Activated naive CD8-positive, alpha-beta T cell treated with anti-CD3 and anti-CD28 coated beads for 36 hours (primary cell): Measurements from ENCODE around the gene TGM5. TPM values are rescaled to one million over a fixed set of nuclear protein-coding genes. Genes with fewer than 3 reads are reported as not detected.
"Not testable (repeated sequence)": the region's sequence is repeated elsewhere in the genome, so short reads cannot be mapped to it uniquely, and the experiment has no call there.

ENCODE experiments used
- DNase-seq: peaks from one replicate; pipeline ENCODE4 v3.0.0; 2021
- H3K27ac Mint-ChIP-seq: one replicate; pipeline ENCODE4 v1.8.0; 2022; ENCODE audit warnings: mild to moderate bottlenecking, moderate library complexity, mixed read lengths
- H3K27me3 Mint-ChIP-seq: one replicate; pipeline ENCODE4 v1.8.0; 2022; ENCODE audit warnings: mild to moderate bottlenecking, mixed read lengths
- H3K36me3 Mint-ChIP-seq: one replicate; pipeline ENCODE4 v1.8.0; 2021; ENCODE audit warnings: mild to moderate bottlenecking, mixed read lengths
- H3K4me1 Mint-ChIP-seq: one replicate; pipeline ENCODE4 v1.8.0; 2021; ENCODE audit warnings: mixed read lengths
- H3K4me3 Mint-ChIP-seq: one replicate; pipeline ENCODE4 v1.8.0; 2022; ENCODE audit warnings: mild to moderate bottlenecking, moderate library complexity, mixed read lengths
- H3K9me3 Mint-ChIP-seq: one replicate; pipeline ENCODE4 v1.8.0; 2022; ENCODE audit warnings: mixed read lengths
- total RNA-seq, 2 experiments: library from RNA; stranded (reverse); gene quantifications; one replicate each; pipeline ENCODE4 v1.2.3, GENCODE V29; 2021

Gene TGM5
- total RNA-seq = under 1 TPM; 0.16 to 0.38 TPM

GRCh38 chr15:43266834-43267233 lies at the start of gene TGM5:
Gene TGM5, minus strand, starts transcription at chr15:43266928. Its CDS starts 79 bp downstream, at chr15:43266849.
- DNase-seq = no peak
- H3K4me3 Mint-ChIP-seq = no peak within 1 kb of the TSS
- H3K9me3 Mint-ChIP-seq = peaks cover under 1% of the 10 kb centered on the region
- peaks cover 3% of the 10 kb centered on the region for H3K4me1 Mint-ChIP-seq
- H3K27me3 Mint-ChIP-seq = peaks cover 15% of the 10 kb centered on the region
- H3K36me3 Mint-ChIP-seq = no peaks in the 10 kb centered on the region
- H3K27ac Mint-ChIP-seq = no peak within 1 kb of the TSS

DNA sequence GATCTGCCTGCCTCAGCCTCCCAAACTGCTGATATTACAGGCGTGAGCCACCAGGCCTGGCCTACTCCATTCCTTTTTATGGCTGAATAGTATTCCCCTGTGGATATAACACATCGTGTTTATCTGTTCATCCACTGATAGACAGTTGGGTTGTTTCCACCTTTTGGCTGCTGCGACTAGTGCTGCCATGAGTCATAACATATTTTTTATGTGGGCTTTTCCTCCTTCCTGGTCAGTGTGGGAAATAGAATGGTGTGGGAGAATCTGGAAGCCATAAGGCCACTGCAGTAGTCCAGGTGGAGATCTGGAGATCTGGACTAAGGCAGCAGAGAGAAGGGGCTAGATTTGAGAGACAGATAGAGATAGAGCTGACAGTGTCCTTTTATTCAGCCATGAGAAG lies 47.4 kb upstream of the TGM5 start:
- Mint-ChIP-seq H3K36me3 (no peaks in the 10 kb centered on the region), H3K27ac (no peak overlapping the region), H3K9me3 (no peaks in the 10 kb centered on the region), H3K4me3 (no peak overlapping the region), H3K4me1 (no peaks in the 10 kb centered on the region), H3K27me3 (peaks cover 18% of the 10 kb centered on the region)
- DNase-seq = no peak

DNA sequence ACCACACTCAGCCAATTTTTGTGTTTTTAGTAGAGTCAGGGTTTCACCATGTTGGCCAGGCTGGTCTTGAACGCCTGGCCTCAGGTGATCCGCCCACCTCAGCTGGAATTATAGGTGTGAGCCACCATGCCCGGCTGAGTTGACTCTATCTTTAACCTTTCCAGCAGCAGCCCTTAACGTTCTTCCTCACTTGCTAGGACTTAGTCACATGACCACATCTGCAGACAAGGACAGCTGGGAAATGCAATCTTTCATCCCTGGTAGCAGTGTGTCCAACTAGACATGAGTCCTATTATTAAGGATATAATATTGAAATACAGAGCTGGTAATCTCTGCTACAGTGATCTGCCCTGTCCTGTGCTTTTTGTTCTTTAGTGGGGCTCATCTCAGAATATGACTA lies 45.6 kb upstream of the TGM5 start:
- no peaks in the 10 kb centered on the region for H3K36me3 Mint-ChIP-seq
- H3K4me1 Mint-ChIP-seq = no peaks in the 10 kb centered on the region
- H3K4me3 Mint-ChIP-seq = no peak overlapping the region
- DNase-seq = no peak
- no peaks in the 10 kb centered on the region for H3K9me3 Mint-ChIP-seq
- no peak overlapping the region for H3K27ac Mint-ChIP-seq
- H3K27me3 Mint-ChIP-seq = peaks cover 24% of the 10 kb centered on the region

- Mint-ChIP-seq H3K27ac (no peak within 1 kb of the TSS), H3K4me1 (no peaks in the 10 kb centered on the region), H3K27me3 (peaks cover 12% of the 10 kb centered on the region), H3K36me3 (no peaks in the 10 kb centered on the region), H3K9me3 (no peaks in the 10 kb centered on the region), H3K4me3 (no peak within 1 kb of the TSS)
- no peak for DNase-seq
Measured at GRCh38 chr15:43302205-43302817, 35.6 kb upstream of the TGM5 start, which contains the start of gene TGM7. Gene TGM7, minus strand, starts transcription at chr15:43302255.

DNA sequence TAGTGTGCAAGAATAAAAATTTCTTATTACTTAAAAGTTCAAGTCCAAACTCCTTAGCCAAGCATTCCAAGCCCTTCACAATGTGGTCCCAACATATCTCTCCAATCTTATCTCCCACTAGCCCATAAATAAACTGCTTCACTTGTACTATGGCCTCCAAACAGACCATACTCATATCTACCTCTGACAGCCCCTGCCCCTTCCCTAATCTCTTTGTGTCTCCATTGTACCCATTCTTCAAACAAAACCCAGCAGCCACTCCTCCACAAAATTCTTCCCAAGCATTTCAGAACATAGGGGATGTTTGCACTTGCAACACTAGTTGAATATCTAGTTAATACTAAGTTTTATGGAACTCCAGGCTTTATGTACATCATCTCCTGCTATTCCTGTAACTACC lies 33.2 kb upstream of the TGM5 start:
- H3K4me1 Mint-ChIP-seq = no peaks in the 10 kb centered on the region
- no peak overlapping the region for H3K4me3 Mint-ChIP-seq
- no peaks in the 10 kb centered on the region for H3K36me3 Mint-ChIP-seq
- no peak overlapping the region for H3K27ac Mint-ChIP-seq
- peaks cover 21% of the 10 kb centered on the region for H3K27me3 Mint-ChIP-seq
- no peak for DNase-seq
- H3K9me3 Mint-ChIP-seq = no peaks in the 10 kb centered on the region

GRCh38 chr15:43299411-43299810 lies 32.7 kb upstream of the TGM5 start:
- H3K9me3 Mint-ChIP-seq = no peaks in the 10 kb centered on the region
- no peak overlapping the region for H3K27ac Mint-ChIP-seq

GRCh38 chr15:43294091-43294706 lies 27.5 kb upstream of the TGM5 start:
- DNase-seq = no peak
- no peak overlapping the region for H3K27ac Mint-ChIP-seq
- no peak overlapping the region for H3K4me3 Mint-ChIP-seq
- H3K27me3 Mint-ChIP-seq = peaks cover 45% of the 10 kb centered on the region
- H3K36me3 Mint-ChIP-seq = no peaks in the 10 kb centered on the region
- peaks cover 5% of the 10 kb centered on the region for H3K4me1 Mint-ChIP-seq
- H3K9me3 Mint-ChIP-seq = no peaks in the 10 kb centered on the region

More at GRCh38 chr15:43299411-43299810, 32.7 kb upstream of the TGM5 start:
- H3K4me3 Mint-ChIP-seq = no peak overlapping the region
- H3K27me3 Mint-ChIP-seq = peaks cover 26% of the 10 kb centered on the region
- H3K36me3 Mint-ChIP-seq = no peaks in the 10 kb centered on the region
- no peaks in the 10 kb centered on the region for H3K4me1 Mint-ChIP-seq
- no peak for DNase-seq

DNA sequence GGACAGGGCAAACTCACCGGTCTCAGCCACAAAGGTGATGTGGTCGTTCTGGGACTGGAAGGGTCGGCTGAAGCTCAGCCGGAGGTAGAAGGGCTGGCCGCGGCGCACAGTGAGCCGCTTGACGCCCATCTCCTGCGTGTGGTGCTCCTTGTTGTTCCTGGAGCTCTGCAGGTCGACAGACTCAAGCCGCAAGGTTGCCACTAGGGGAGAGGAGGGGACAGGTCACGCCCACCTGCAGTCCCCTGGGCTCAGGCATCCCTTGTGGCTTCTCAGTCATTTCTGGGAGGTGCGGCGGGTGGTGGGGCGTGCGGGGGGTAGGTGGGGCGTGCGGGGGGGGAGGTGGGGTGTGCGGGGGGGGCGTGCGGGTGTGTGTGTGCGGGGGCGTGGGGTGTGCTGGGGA lies 26.7 kb upstream of the TGM5 start:
- Mint-ChIP-seq H3K4me3 (no peak overlapping the region), H3K36me3 (no peaks in the 10 kb centered on the region), H3K27me3 (peaks cover 45% of the 10 kb centered on the region), H3K4me1 (peaks cover 5% of the 10 kb centered on the region), H3K9me3 (no peaks in the 10 kb centered on the region), H3K27ac (no peak overlapping the region)
- peak; percentile 14 for DNase-seq

GRCh38 chr15:43292375-43293078 lies 25.8 kb upstream of the TGM5 start:
- Mint-ChIP-seq H3K4me3 (no peak overlapping the region), H3K36me3 (no peaks in the 10 kb centered on the region), H3K27me3 (peaks cover 45% of the 10 kb centered on the region), H3K27ac (no peak overlapping the region), H3K9me3 (no peaks in the 10 kb centered on the region), H3K4me1 (peaks cover 5% of the 10 kb centered on the region)
- DNase-seq = no peak

DNA sequence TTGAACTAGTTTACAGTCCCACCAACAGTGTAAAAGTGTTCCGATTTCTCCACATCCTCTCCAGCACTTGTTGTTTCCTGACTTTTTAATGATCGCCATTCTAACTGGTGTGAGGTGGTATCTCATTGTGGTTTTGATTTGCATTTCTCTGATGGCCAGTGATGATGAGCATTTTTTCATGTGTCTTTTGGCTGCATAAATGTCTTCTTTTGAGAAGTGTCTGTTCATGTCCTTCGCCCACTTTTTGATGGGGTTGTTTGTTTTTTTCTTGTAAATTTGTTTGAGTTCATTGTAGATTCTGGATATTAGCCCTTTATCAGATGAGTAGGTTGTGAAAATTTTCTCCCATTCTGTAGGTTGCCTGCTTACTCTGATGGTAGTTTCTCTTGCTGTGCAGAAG lies 22.9 kb upstream of the TGM5 start:
- DNase-seq, H3K36me3 Mint-ChIP-seq, H3K27ac Mint-ChIP-seq, H3K4me3 Mint-ChIP-seq, H3K9me3 Mint-ChIP-seq, H3K4me1 Mint-ChIP-seq: not testable (repeated sequence)
- H3K27me3 Mint-ChIP-seq = peaks cover 26% of the 10 kb centered on the region

- no peak overlapping the region for H3K27ac Mint-ChIP-seq
- no peaks in the 10 kb centered on the region for H3K4me1 Mint-ChIP-seq
- H3K4me3 Mint-ChIP-seq = no peak overlapping the region
- peaks cover 5% of the 10 kb centered on the region for H3K27me3 Mint-ChIP-seq
- no peaks in the 10 kb centered on the region for H3K36me3 Mint-ChIP-seq
- H3K9me3 Mint-ChIP-seq = no peaks in the 10 kb centered on the region
- DNase-seq = no peak
Measured at GRCh38 chr15:43287254-43287653, 20.5 kb upstream of the TGM5 start.

GRCh38 chr15:43286074-43286473 lies 19.3 kb upstream of the TGM5 start:
- Mint-ChIP-seq H3K36me3 (no peaks in the 10 kb centered on the region), H3K4me1 (no peaks in the 10 kb centered on the region), H3K4me3 (no peak overlapping the region), H3K27me3 (no peaks in the 10 kb centered on the region), H3K9me3 (no peaks in the 10 kb centered on the region), H3K27ac (no peak overlapping the region)
- no peak for DNase-seq

DNA sequence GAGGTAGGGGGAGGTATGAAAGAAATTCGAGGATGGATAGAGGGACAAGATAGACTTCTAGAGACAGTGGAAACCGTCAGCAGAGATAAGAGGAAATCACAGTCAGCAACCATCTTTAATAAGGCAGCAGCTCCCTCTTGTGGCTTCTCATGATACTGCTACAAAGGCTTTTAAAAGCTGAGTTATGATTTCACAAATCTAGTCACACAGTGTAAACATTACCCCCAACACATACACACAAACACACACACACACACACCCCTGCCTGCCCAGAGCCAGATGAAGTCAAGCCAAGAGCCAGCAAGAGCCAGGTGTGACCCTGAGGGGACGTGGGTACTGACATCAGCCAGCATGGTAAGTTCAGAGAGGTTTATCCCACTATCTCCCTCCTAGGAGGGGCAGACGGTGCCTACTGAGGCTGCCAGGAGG lies 18.9 kb upstream of the TGM5 start:
- Mint-ChIP-seq H3K27ac (no peak overlapping the region), H3K27me3 (no peaks in the 10 kb centered on the region), H3K4me3 (no peak overlapping the region), H3K36me3 (no peaks in the 10 kb centered on the region), H3K9me3 (no peaks in the 10 kb centered on the region), H3K4me1 (no peaks in the 10 kb centered on the region)
- peak; percentile 36 for DNase-seq

GRCh38 chr15:43283526-43283925 lies 16.8 kb upstream of the TGM5 start:
- H3K4me1 Mint-ChIP-seq = no peaks in the 10 kb centered on the region
- no peak overlapping the region for H3K4me3 Mint-ChIP-seq
- H3K9me3 Mint-ChIP-seq = no peaks in the 10 kb centered on the region
- no peak overlapping the region for H3K27ac Mint-ChIP-seq
- no peaks in the 10 kb centered on the region for H3K36me3 Mint-ChIP-seq
- H3K27me3 Mint-ChIP-seq = no peaks in the 10 kb centered on the region
- no peak for DNase-seq

GRCh38 chr15:43281926-43282602 lies 15.3 kb upstream of the TGM5 start:
- Mint-ChIP-seq H3K4me1 (no peaks in the 10 kb centered on the region), H3K9me3 (no peaks in the 10 kb centered on the region), H3K27ac (no peak overlapping the region), H3K4me3 (no peak overlapping the region), H3K27me3 (no peaks in the 10 kb centered on the region), H3K36me3 (no peaks in the 10 kb centered on the region)
- no peak for DNase-seq
